OCI-LY7 (cell line): ENCODE data around the gene SIRPG. TPM values are rescaled to one million over a fixed set of nuclear protein-coding genes. Genes with fewer than 3 reads are reported as not detected.

Experiments
- BruUV-seq: library from RNA; stranded (reverse); fragments of 400-500 nt; replicated peaks from 2 replicates; lab custom pipeline; 2021; lab: Mats Ljungman, UMichigan
- CTCF ChIA-PET: fragments of 300-600 bp; sonication (Branson Sonifier 250); formaldehyde crosslinking; loops from one replicate; lab custom pipeline; 2022; ENCODE audit warnings: antibody characterized with exemption; ENCODE audit not compliant: unreplicated experiment; lab: Charles Lee
- POLR2A ChIA-PET: fragments of 300-600 bp; sonication (Branson Sonifier 250); formaldehyde crosslinking; loops from one replicate; lab custom pipeline; 2022; ENCODE audit warnings: antibody characterized with exemption; lab: Charles Lee
- DNase-seq: peaks from one replicate; pipeline ENCODE4 v3.0.0-alpha.2; 2015; ENCODE audit warnings: low spot score
- H2AFZ ChIP-seq: fragments of 200-600 bp; sonication (generic), shearing (Covaris generic); 2 replicates; pipeline ENCODE4 v1.6.1; 2014; ENCODE audit warnings: mild to moderate bottlenecking, antibody characterized with exemption, low read length, moderate library complexity
- H3K27ac ChIP-seq: fragments of 200-600 bp; sonication (generic); 2 replicates; pipeline ENCODE4 v1.5.1; 2014; ENCODE audit warnings: mixed run types, low read depth, mild to moderate bottlenecking, moderate library complexity, low read length, inconsistent platforms; ENCODE audit not compliant: poor library complexity, severe bottlenecking
- H3K36me3 ChIP-seq: fragments of 200-600 bp; sonication (generic); 2 replicates; pipeline ENCODE4 v1.6.1; 2014; ENCODE audit warnings: mild to moderate bottlenecking, antibody characterized with exemption, low read length, moderate library complexity, mixed read lengths; ENCODE audit not compliant: insufficient read depth
- H3K4me1 ChIP-seq: fragments of 200-600 bp; sonication (generic); 2 replicates; pipeline ENCODE4 v1.5.1; 2014; ENCODE audit warnings: mild to moderate bottlenecking, low read length; ENCODE audit not compliant: insufficient read depth, poor library complexity, severe bottlenecking
- H3K4me2 ChIP-seq: fragments of 200-600 bp; sonication (generic); 2 replicates; pipeline ENCODE4 v1.6.1; 2014; ENCODE audit warnings: mild to moderate bottlenecking, low read length
- H3K4me3 ChIP-seq: fragments of 200-600 bp; sonication (generic); 2 replicates; pipeline ENCODE4 v1.5.1; 2014; ENCODE audit warnings: mild to moderate bottlenecking, low read depth, low read length; ENCODE audit not compliant: poor library complexity, severe bottlenecking
- H3K79me2 ChIP-seq: fragments of 200-600 bp; sonication (generic); 2 replicates; pipeline ENCODE4 v1.6.1; 2016; ENCODE audit warnings: low read depth, mild to moderate bottlenecking, low read length, moderate library complexity, mixed read lengths; ENCODE audit not compliant: insufficient read depth
- H3K9me2 ChIP-seq: fragments of 200-600 bp; sonication (generic); 2 replicates; pipeline ENCODE4 v1.6.1; 2016; ENCODE audit warnings: mild to moderate bottlenecking, low read length, mixed read lengths; ENCODE audit not compliant: insufficient read depth
- H3K9me3 ChIP-seq: fragments of 200-600 bp; sonication (generic); 2 replicates; pipeline ENCODE4 v1.6.1; 2014; ENCODE audit warnings: mild to moderate bottlenecking, mixed run types, low read length, mixed read lengths
- H4K20me1 ChIP-seq: fragments of 200-600 bp; sonication (generic); 2 replicates; pipeline ENCODE4 v1.6.1; 2014; ENCODE audit warnings: mild to moderate bottlenecking, antibody characterized with exemption, low read length, moderate library complexity, mixed read lengths; ENCODE audit not compliant: insufficient read depth
- EZH2phosphoT487 ChIP-seq: fragments of 200-600 bp; sonication (generic); IDR thresholded peaks from 2 replicates; pipeline ENCODE4 v1.6.1; 2018; ENCODE audit warnings: low read depth, borderline replicate concordance, mild to moderate bottlenecking, mixed run types, antibody characterized with exemption, low read length, moderate library complexity, mixed read lengths
- intact Hi-C: fragments of 100-400 bp; cut with micrococcal nuclease; formaldehyde crosslinking; loops from one replicate; pipeline ENCODE4 v1.10.0; 2022; ENCODE audit not compliant: unreplicated experiment
- total RNA-seq, 2 experiments: library from RNA; depleted of rRNA in 1 of 2; stranded (reverse); fragments of >200 nt in 1 of 2; shearing (Covaris generic) in 1 of 2; gene quantifications; 2 replicates each; pipeline ENCODE4 v1.2.3, GENCODE V29; 2014 to 2022
- TF ChIP-seq, protein P1 (sequence below): fragments of 200-600 bp; sonication (generic); conservative IDR thresholded peaks from 2 replicates; pipeline ENCODE4 v1.5.1; 2014; ENCODE audit warnings: mild to moderate bottlenecking, antibody characterized with exemption, low read length, moderate library complexity, mixed read lengths

SIRPG gene
- total RNA-seq, 2 experiments from 2014 or later, result not detected

DNA sequence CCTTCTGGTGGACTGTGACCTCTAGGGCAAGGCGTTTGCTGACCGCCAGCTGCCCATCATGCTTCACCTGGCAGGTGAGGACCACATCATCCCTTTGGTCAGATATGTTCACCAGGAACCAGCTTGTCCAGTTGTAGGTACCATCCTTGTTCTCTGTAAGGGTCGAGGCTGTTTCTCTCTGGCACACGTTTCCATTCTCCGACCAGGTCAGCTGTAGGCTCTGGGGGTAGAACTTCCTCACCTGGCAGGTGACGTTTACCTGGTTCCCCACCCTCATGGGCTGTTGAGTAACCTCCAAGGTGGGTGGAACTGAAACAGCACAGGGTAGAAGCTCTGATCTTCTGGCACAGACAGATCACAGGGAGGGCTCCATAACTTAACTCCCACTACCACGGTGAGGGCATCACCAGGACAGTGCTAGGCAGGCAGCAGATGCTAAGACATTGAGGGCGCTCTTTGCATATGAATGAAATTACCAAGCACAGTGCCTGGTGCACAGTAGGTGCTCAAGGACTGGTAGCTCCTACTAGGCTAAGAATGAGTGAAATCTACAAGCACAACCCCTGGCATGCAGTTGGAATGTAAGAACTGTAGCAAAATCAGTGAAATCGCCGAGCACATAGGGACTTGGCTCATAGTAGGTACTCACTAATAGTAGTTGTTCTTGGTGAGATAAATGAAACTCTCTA, 22.1 kb downstream of the SIRPG start:
- Histone ChIP-seq H2AFZ (no peak overlapping the region), H3K4me1 (no peaks in the 10 kb centered on the region), H3K79me2 (no peaks in the 10 kb centered on the region), H3K36me3 (no peaks in the 10 kb centered on the region), H3K4me3 (no peak overlapping the region), H3K4me2 (no peak overlapping the region), H3K27ac (no peak overlapping the region), H3K9me3 (no peaks in the 10 kb centered on the region), H3K9me2 (no peaks in the 10 kb centered on the region), H4K20me1 (no peaks in the 10 kb centered on the region)
- intact Hi-C loops, result no loop called here
- CTCF ChIA-PET, result no interaction called here
- no peak for DNase-seq
- no TSS peak for BruUV-seq
- POLR2A ChIA-PET, result no interaction called here
- TF ChIP-seq, protein P1, sequence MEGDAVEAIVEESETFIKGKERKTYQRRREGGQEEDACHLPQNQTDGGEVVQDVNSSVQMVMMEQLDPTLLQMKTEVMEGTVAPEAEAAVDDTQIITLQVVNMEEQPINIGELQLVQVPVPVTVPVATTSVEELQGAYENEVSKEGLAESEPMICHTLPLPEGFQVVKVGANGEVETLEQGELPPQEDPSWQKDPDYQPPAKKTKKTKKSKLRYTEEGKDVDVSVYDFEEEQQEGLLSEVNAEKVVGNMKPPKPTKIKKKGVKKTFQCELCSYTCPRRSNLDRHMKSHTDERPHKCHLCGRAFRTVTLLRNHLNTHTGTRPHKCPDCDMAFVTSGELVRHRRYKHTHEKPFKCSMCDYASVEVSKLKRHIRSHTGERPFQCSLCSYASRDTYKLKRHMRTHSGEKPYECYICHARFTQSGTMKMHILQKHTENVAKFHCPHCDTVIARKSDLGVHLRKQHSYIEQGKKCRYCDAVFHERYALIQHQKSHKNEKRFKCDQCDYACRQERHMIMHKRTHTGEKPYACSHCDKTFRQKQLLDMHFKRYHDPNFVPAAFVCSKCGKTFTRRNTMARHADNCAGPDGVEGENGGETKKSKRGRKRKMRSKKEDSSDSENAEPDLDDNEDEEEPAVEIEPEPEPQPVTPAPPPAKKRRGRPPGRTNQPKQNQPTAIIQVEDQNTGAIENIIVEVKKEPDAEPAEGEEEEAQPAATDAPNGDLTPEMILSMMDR, result no peak
- no peak for TF ChIP-seq EZH2phosphoT487

- H3K4me3 ChIP-seq, result no peak overlapping the region
- BruUV-seq, result no TSS peak
- TF ChIP-seq EZH2phosphoT487, result no peak
- TF ChIP-seq, protein P1, result no peak
- intact Hi-C loops, result no loop called here
- no peak overlapping the region for H2AFZ ChIP-seq
- no peaks in the 10 kb centered on the region for H3K4me1 ChIP-seq
- H3K79me2 ChIP-seq, result no peaks in the 10 kb centered on the region
- no peaks in the 10 kb centered on the region for H3K9me3 ChIP-seq
- ChIA-PET POLR2A (no interaction called here), CTCF (no interaction called here)
- H4K20me1 ChIP-seq, result no peaks in the 10 kb centered on the region
- H3K27ac ChIP-seq, result no peak overlapping the region
- DNase-seq, result no peak
- no peaks in the 10 kb centered on the region for H3K36me3 ChIP-seq
- H3K4me2 ChIP-seq, result no peak overlapping the region
- H3K9me2 ChIP-seq, result no peaks in the 10 kb centered on the region
Measured at GRCh38 chr20:1633535-1633934, 24.0 kb downstream of the SIRPG start.

DNA sequence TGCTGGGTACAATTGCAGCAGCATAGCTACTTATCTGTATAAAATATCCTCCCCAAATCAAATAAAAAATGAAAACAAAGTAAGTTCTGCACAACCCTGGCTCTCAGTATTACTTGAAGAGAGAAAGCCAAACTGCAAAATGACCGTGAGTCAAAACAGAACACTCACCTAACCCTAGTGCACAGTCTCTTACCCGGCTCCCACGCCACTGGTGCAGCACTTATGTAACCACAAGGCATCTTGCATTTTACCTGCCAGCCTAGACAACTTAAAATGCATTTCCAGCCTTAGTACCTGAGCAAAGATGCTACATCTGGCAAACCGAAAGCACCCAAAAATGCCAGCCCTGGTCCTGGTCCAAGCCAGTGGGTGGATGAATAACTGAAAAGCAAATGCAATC, 25.4 kb downstream of the SIRPG start:
- no peak overlapping the region for H3K4me2 ChIP-seq
- no peak overlapping the region for H2AFZ ChIP-seq
- intact Hi-C loops, result no loop called here
- no peak overlapping the region for H3K27ac ChIP-seq
- H3K9me3 ChIP-seq, result no peaks in the 10 kb centered on the region
- H4K20me1 ChIP-seq, result no peaks in the 10 kb centered on the region
- TF ChIP-seq EZH2phosphoT487, result no peak
- TF ChIP-seq, protein P1, result no peak
- DNase-seq, result no peak
- no peaks in the 10 kb centered on the region for H3K4me1 ChIP-seq
- ChIA-PET POLR2A (no interaction called here), CTCF (no interaction called here)
- no peak overlapping the region for H3K4me3 ChIP-seq
- no peaks in the 10 kb centered on the region for H3K79me2 ChIP-seq
- H3K36me3 ChIP-seq, result no peaks in the 10 kb centered on the region
- BruUV-seq, result no TSS peak
- H3K9me2 ChIP-seq, result no peaks in the 10 kb centered on the region
